Smooth muscle cell (in vitro differentiated cells): ENCODE data around the gene MTA2. TPM values are rescaled to one million over a fixed set of nuclear protein-coding genes. Genes with fewer than 3 reads are reported as not detected.

Experiments used
- DNase-seq: peaks from one replicate; lab custom pipeline; 2025; ENCODE audit not compliant: unreplicated experiment; lab: John Stamatoyannopoulos, UW
- H2AFZ ChIP-seq: fragments of 200-600 bp; sonication (generic); 2 replicates; pipeline ENCODE4 v1.6.0; 2016; ENCODE audit warnings: antibody characterized with exemption, low read depth, mild to moderate bottlenecking
- H3F3A ChIP-seq: fragments of 200-600 bp; sonication (generic); 2 replicates; pipeline ENCODE4 v1.6.0; 2017; ENCODE audit warnings: antibody characterized with exemption, low read depth
- H3K27ac ChIP-seq: fragments of 200-600 bp; sonication (generic); 2 replicates; pipeline ENCODE4 v1.5.1; 2016; ENCODE audit warnings: low read depth, mild to moderate bottlenecking
- H3K27me3 ChIP-seq: fragments of 200-600 bp; sonication (generic); 2 replicates; pipeline ENCODE4 v1.6.1; 2016; ENCODE audit warnings: low read depth, mild to moderate bottlenecking
- H3K36me3 ChIP-seq: fragments of 200-600 bp; sonication (generic); 2 replicates; pipeline ENCODE4 v1.5.1; 2016; ENCODE audit warnings: low read depth
- H3K4me1 ChIP-seq: fragments of 200-600 bp; sonication (generic); 2 replicates; pipeline ENCODE4 v1.5.1; 2016; ENCODE audit warnings: low read depth
- H3K4me2 ChIP-seq: fragments of 200-600 bp; sonication (generic); 2 replicates; pipeline ENCODE4 v1.6.0; 2016; ENCODE audit warnings: mild to moderate bottlenecking
- H3K4me3 ChIP-seq: fragments of 200-600 bp; sonication (generic); 2 replicates; pipeline ENCODE4 v1.5.1; 2016; ENCODE audit warnings: mild to moderate bottlenecking
- H3K79me2 ChIP-seq: fragments of 200-600 bp; sonication (generic); 2 replicates; pipeline ENCODE4 v1.6.0; 2016; ENCODE audit warnings: low read depth, mild to moderate bottlenecking
- H3K9ac ChIP-seq: fragments of 200-600 bp; sonication (generic); 2 replicates; pipeline ENCODE4 v1.6.0; 2016; ENCODE audit warnings: low read depth
- H3K9me3 ChIP-seq: fragments of 200-600 bp; sonication (generic); replicated peaks from 2 replicates; pipeline ENCODE4 v1.5.1; 2016; ENCODE audit warnings: low read depth
- H4K20me1 ChIP-seq: fragments of 200-600 bp; sonication (generic); 2 replicates; pipeline ENCODE4 v1.6.0; 2016; ENCODE audit warnings: low read depth
- CTCF ChIP-seq: fragments of 200-600 bp; sonication (generic); IDR thresholded peaks from 2 replicates; pipeline ENCODE4 v1.5.1; 2017; ENCODE audit warnings: borderline replicate concordance, mild to moderate bottlenecking, antibody characterized with exemption; ENCODE audit not compliant: insufficient read depth, poor library complexity, severe bottlenecking
- WGBS: methylation state at CpG from one replicate; pipeline ENCODE4 v1.1.7; 2016; ENCODE audit warnings: low lambda C conversion rate; 5-methylcytosine and 5-hydroxymethylcytosine counted together
- polyA plus RNA-seq: library from polyadenylated mRNA; unstranded; fragments of >200 nt; fragmentation: Nextera tagmentation; extraction: Ambion mirVana; gene quantifications from 2 replicates; pipeline ENCODE4 v1.2.1, GENCODE V29; 2016
- total RNA-seq: library from RNA; depleted of rRNA; stranded (reverse); fragments of >200 nt; gene quantifications from 2 replicates; pipeline ENCODE4 v1.2.3, GENCODE V29; 2014

The MTA2 gene
- total and polyA plus RNA-seq, 2 experiments from 2014 or later, result 22.7 to 65.9 TPM

- peak; percentile 73 for DNase-seq
- WGBS, result 17% methylated on average over 14 of the region's 14 CpGs
- peak overlapping the region; percentile 98 for H3K27ac ChIP-seq
- peak overlapping the region; percentile 33 for H3K9ac ChIP-seq
- H3K9me3 ChIP-seq, result no peaks in the 10 kb centered on the region
- no peaks in the 10 kb centered on the region for H3K36me3 ChIP-seq
- no peaks in the 10 kb centered on the region for H3K27me3 ChIP-seq
- peaks cover 57% of the 10 kb centered on the region for H3F3A ChIP-seq
- no peak overlapping the region for H3K4me3 ChIP-seq
- H3K79me2 ChIP-seq, result peaks cover 8% of the 10 kb centered on the region
- peaks cover 51% of the 10 kb centered on the region for H3K4me1 ChIP-seq
- H4K20me1 ChIP-seq, result peaks cover 36% of the 10 kb centered on the region
- peak overlapping the region; percentile 79 for H3K4me2 ChIP-seq
- H2AFZ ChIP-seq, result no peak overlapping the region
- TF ChIP-seq CTCF, result no peak
These were observed 45.4 kb downstream of the MTA2 start for GRCh38 chr11:62556108-62556874.

- Histone ChIP-seq H3K4me3 (no peak overlapping the region), H2AFZ (no peak overlapping the region), H3K9me3 (no peaks in the 10 kb centered on the region), H3K9ac (peak overlapping the region; percentile 33), H3K4me1 (peaks cover 48% of the 10 kb centered on the region), H3K79me2 (peaks cover 8% of the 10 kb centered on the region), H3K4me2 (peak overlapping the region; percentile 79), H3K27me3 (no peaks in the 10 kb centered on the region), H3K27ac (peak overlapping the region; percentile 98), H3K36me3 (no peaks in the 10 kb centered on the region), H4K20me1 (peaks cover 29% of the 10 kb centered on the region), H3F3A (peaks cover 52% of the 10 kb centered on the region)
- DNase-seq, result no peak
- TF ChIP-seq CTCF, result no peak
- 45% methylated on average over 4 of the region's 4 CpGs for WGBS
These were observed 46.1 kb downstream of the MTA2 start for GRCh38 chr11:62555464-62556107.

GRCh38 chr11:62554387-62555167 is 47.1 kb downstream of the MTA2 start:
- peak overlapping the region; percentile 21 for H3K9ac ChIP-seq
- peaks cover 44% of the 10 kb centered on the region for H3F3A ChIP-seq
- H3K27ac ChIP-seq, result peak overlapping the region; percentile 98
- peak overlapping the region; percentile 81 for H3K4me2 ChIP-seq
- TF ChIP-seq CTCF, result no peak
- H4K20me1 ChIP-seq, result peaks cover 19% of the 10 kb centered on the region
- peaks cover 48% of the 10 kb centered on the region for H3K4me1 ChIP-seq
- 82% methylated on average over 7 of the region's 7 CpGs for WGBS
- no peak for DNase-seq
- H3K9me3 ChIP-seq, result no peaks in the 10 kb centered on the region
- no peak overlapping the region for H2AFZ ChIP-seq
- H3K36me3 ChIP-seq, result no peaks in the 10 kb centered on the region
- no peaks in the 10 kb centered on the region for H3K27me3 ChIP-seq
- H3K79me2 ChIP-seq, result peaks cover 7% of the 10 kb centered on the region
- no peak overlapping the region for H3K4me3 ChIP-seq
